Left ventricle myocardium superior (tissue), 1 donor: ENCODE results near the gene FUS. TPM values are rescaled to one million over a fixed set of nuclear protein-coding genes. Genes with fewer than 3 reads are reported as not detected.
"Not testable (repeated sequence)": the region's sequence is repeated elsewhere in the genome, so short reads cannot be mapped to it uniquely, and the experiment has no call there.

Source experiments
- ATAC-seq: fragments of 200-7000 bp; cut with Tn5 transposase; one replicate; pipeline ENCODE4 v1.9.1; 2020; ENCODE audit warnings: mild to moderate bottlenecking, moderate library complexity
- DNase-seq: peaks from one replicate; pipeline ENCODE4 v3.0.0-alpha.2; 2020
- intact Hi-C: fragments of 100-400 bp; cut with micrococcal nuclease; formaldehyde crosslinking; loops from one replicate; pipeline ENCODE4 v1.11.0; 2022
- total RNA-seq: library from RNA; stranded (reverse); fragmentation: NEBNext Ultra II Directional; extraction: Animal tissue kit (Norgen Biotek cat#: 25700); gene quantifications from one replicate; pipeline ENCODE4 v1.2.1, GENCODE V29; 2021
- donor health status: DM: no; HTN: yes; CAD: no; lungs with severe emphysema.

Gene FUS
- total RNA-seq, 1 donor from 2014 or later, result 84.8 TPM

- DNase-seq (peak; percentile 99), ATAC-seq (peak; percentile 96)
- intact Hi-C loops, result no loop called here
These were observed 37.6 kb upstream of the FUS start for GRCh38 chr16:31142109-31143010.

DNA sequence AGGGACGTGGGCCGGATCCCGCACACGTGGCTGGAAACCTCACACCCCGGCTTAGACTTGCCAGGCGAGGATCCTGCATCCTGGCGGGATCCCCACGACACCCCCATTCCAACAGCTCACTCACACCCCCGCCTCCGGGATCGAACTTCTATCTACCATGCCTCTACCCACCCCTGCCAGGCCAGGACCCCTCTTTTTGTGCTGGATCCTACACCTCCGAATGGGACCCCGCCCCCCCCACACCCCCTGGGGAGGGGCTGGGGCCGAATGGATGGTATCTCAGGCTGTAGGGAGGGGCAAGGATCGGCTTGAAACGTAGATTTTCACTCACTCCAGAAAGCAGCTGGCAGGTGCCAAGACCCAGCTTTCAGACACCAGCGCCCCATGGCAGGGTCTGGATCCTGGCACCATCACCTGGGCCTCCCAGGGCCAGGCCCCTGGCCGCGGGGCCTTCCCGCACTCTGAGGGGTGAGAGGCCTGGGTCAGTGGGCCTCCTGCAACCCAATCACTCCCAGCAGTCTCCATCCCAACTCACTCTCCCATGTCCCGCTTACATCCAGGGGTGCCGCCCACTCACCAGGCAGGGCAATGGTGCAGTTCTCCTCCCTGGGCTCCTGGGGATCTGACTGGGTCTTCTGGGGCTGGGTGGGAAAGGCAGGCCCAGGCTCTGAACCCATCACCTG, 36.8 kb upstream of the FUS start:
- peak; percentile 43 for DNase-seq
- no peak for ATAC-seq
- intact Hi-C loops, result no loop called here

GRCh38 chr16:31143694-31144148, 36.2 kb upstream of the FUS start:
- ATAC-seq (no peak), DNase-seq (no peak)
- intact Hi-C loops, result no loop called here

GRCh38 chr16:31144418-31144817, 35.5 kb upstream of the FUS start:
- DNase-seq, intact Hi-C loops, ATAC-seq: not testable (repeated sequence)

GRCh38 chr16:31145398-31145990, 34.4 kb upstream of the FUS start:
- no peak for DNase-seq
- ATAC-seq, result no peak
- intact Hi-C loops, result no loop called here

GRCh38 chr16:31147574-31147973, 32.4 kb upstream of the FUS start:
- DNase-seq (no peak), ATAC-seq (no peak)
- intact Hi-C loops, result no loop called here

DNA sequence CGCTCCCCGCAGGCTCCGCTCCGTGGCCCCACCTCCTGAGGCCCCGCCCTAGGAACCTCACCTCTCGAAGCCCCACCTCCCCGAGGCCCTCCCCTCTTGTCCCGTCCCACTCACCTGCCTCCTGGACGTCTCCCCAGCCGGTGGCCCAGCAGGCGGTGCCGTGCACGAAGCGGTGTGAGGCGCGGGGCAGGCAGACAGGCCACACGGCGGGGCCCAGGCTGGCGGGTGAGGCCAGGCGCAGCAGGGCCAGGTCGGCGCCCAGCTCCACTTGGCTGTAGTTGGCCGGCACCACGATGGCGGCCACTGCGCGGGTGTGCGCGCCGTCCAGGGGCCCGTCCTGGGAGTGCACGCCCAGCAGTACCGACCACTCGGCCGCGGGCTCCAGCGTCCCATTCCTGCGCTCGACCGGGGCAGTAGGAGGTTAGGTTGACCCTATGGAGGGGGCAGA, 31.6 kb upstream of the FUS start:
- ATAC-seq (peak; percentile 33), DNase-seq (peak; percentile 43)
- intact Hi-C loops, result no loop called here

DNA sequence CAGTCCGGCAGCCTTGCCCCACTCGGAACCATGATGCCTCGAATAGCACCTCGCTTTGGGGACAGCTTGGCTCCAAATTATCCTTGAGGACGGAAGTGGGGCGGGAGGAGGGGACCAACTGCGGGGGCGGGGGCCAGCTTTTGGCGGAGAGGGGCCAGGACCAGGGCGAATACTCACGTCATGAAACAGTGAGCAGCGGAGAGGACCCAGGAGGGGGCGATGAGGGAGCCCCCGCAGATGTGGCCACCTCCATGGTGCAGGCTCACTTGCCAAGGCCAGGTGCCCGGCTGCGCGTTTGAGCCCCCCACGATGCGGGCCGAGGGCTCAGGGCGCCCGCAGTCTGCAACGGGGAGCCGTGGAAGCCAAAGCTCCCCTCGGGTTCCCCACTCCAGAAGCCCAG, 31.0 kb upstream of the FUS start:
- DNase-seq, result no peak
- ATAC-seq, result no peak
- intact Hi-C loops, result no loop called here

DNA sequence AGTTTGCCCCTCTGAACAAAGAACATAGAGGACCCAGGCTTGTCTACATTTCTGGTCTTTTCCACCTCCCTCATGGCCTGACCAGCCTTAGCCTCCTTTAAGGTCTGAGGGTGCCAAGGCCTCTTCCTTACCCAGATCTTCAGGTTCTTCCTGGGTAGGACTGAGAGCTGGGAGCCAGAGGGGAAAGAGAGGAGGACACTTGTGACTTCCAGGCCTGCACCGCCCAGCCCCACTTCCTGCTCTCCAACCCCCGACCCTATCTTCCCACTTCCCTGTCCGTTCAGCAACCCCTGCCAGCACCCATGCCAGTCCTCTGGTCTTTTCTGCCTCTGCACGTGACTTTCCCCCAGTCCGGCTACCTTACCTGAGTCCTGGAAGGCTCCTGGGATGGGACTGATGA, 30.6 kb upstream of the FUS start:
- peak; percentile 42 for ATAC-seq
- intact Hi-C loops, result no loop called here
- no peak for DNase-seq

- ATAC-seq (peak; percentile 24), DNase-seq (no peak)
These were observed 29.7 kb upstream of the FUS start, which contains the start of gene PRSS36 for GRCh38 chr16:31149894-31150890. Gene PRSS36, minus strand, starts transcription at chr16:31150066. Its CDS starts 31 bp downstream, at chr16:31150035.

GRCh38 chr16:31150976-31151375, 29.0 kb upstream of the FUS start:
- DNase-seq, intact Hi-C loops, ATAC-seq: not testable (repeated sequence)

More at GRCh38 chr16:31149894-31150890, 29.7 kb upstream of the FUS start, which contains the start of gene PRSS36:
- intact Hi-C loops, result no loop called here

DNA sequence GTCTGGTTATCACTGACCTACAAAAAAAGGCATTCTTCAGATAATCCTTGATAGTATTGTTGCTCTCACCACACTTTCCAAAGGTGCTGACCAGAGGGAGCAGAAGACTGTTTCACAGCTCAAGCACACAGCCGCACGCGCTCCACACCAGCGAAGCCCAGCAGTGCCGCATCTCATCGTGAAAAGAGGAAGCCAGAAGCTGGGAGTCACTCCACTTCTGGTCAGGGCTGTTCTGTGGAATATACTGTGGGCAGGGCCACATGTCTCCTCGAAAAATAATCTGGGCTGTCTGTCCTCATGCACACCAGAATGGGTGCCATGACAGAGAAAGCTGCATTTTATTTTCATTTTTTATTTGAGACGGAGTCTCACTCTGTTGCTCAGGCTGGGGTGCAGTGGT, 22.8 kb upstream of the FUS start:
- peak; percentile 48 for ATAC-seq
- intact Hi-C loops, result no loop called here
- no peak for DNase-seq

DNA sequence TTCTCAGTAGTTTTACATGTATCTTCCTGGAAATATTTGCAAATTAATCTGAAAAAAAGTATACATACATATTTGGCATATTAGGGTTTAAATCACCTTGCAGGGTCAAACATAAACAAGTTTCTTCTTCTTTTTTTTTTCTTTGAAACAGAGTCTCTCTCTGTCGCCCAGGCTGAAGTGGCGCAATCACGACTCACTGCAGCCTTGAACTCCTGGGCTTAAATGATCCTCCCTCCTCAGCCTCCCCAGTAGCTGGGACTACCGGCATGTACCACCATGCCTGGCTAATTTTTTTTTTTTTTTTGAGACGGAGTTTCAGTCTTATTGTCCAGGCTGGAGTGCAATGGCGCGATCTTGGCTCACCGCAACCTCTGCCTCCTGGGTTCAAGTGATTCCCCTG, 12.6 kb upstream of the FUS start:
- DNase-seq (no peak), ATAC-seq (no peak)
- intact Hi-C loops, result no loop called here

DNA sequence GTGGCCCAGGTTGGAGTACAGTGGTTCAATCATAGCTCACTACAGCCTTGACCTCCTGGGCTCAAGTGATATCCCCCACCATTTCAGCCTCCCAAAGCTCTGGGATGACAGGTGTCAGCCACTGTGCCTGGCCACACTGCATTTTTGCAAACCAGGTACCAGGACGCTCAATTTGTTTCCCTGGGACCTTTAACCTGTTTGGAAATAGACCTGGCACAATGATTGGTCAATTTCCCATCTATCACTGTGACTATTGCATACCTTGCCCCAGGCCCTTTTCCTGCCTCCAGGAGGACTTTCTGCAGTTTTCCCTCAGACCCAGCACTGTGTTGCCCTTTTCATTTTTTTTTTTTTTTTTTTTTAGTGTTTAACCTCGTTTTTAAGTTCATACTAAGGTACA, 11.1 kb upstream of the FUS start:
- ATAC-seq (no peak), DNase-seq (no peak)
- intact Hi-C loops, result no loop called here

DNA sequence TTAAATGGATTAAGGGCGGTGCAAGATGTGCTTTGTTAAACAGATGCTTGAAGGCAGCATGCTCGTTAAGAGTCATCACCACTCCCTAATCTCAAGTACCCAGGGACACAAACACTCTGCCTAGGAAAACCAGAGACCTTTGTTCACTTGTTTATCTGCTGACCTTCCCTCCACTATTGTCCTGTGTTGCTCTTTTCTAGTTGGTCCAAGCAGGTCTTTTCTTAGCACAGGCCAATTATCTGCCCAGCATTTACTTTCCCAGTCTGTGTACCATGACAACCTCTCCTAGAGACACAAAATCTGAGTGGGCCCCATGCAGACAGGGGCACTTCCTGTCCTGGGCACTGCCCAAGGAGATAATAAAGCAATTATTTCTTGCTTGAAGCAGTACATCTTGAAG, 9.9 kb upstream of the FUS start:
- DNase-seq, intact Hi-C loops: not testable (repeated sequence)
- ATAC-seq, result peak; percentile 97

DNA sequence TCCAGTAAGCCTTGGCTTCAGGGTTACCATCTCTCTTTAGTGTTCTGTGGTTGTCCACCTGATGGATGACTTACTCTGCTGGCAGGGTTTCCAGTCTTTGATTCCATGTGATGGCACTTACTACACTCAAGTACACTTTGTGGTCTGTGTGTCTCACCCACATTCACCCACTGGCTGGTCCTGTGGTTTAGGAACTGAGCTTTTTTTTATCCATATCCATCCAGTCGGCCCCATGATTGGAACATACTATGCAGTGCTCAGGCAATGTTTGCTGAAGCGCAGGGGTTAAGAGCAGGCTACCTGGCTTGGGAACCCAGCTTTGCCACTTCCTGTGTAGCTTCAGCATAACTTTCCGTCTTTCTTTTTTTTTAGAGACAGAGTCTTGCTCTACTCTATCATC, 2.8 kb upstream of the FUS start:
- intact Hi-C loops, result no loop called here
- no peak for ATAC-seq
- no peak for DNase-seq

DNA sequence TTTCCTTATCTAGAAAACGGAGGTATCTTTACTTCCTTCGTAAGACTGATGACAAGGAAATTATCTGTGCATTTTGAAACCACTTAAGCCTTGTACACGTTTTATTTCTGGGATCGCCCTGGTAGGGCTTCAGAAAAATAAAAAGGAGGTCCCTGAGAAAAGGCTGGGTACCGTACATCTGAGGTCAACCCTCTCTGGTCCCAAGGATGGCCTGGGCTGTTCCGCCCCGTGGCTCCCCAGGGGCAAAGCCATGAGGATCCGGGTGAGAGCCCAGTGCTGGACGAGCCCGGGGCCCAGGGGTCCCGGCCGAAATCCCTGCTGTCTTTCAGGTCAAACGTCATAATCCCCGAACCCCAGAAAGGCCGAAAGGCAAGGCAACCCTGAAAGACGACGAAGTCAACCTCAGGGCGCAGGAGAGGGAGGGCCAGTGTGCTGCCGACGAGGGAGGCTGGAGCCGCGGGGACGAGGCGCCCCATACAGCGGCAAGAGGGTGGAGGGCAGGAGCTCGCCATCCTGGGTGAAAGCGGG, 656 bp upstream of the FUS start:
- ATAC-seq (peak; percentile 3), DNase-seq (no peak)
- intact Hi-C loops, result no loop called here

DNA sequence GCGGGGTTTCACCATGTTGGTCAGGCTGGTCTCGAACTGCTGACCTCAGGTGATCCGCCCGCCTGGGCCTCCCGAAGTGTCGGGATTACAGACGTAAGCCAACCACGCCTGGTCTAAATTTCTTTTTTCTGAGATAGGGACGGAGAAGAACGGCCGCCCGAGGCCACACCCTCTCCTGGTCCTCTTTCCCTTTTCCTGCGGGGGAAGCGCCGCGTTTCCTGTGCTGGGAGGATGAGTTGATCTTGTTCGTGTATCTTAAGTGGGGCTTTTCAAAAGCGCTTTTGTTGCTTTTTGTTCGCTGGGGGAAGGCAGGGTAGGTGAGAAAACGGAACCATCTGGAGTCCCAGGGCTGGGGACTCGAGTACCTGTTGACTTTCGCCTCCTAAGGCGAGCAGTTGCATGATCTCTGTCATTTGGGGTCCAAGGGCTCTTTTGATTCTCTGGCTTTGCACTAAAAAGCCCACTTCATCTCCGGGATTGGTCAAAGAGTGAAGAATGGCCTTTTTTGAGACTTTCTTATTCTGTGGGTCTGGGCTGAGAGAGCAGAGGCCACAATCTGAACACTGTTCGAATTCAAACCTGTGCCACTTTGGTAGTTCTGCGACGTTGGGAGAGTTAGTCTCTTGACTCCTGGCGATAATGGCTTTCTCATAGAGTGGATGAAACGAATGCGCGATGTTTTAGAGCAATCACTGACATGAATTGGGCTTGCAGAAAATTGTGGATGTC, 1.3 kb downstream of the FUS start:
- ATAC-seq (peak; percentile 4), DNase-seq (peak; percentile 58)
- intact Hi-C loops, result no loop called here
